Activated CD4-positive, alpha-beta T cell treated with anti-CD3 and anti-CD28 coated beads, Interleukin-2, amount 10 ng/mL, durations not matched to agents 7 days and 5 days (primary cell): ENCODE data around the gene PKN2. TPM values are rescaled to one million over a fixed set of nuclear protein-coding genes. Genes with fewer than 3 reads are reported as not detected.

Source experiments
- CTCF ChIA-PET: fragments of 350-600 bp; sonication (Branson Sonifier 250); formaldehyde crosslinking; loops from one replicate; lab custom pipeline; 2021; ENCODE audit warnings: antibody characterized with exemption; lab: Charles Lee
- POLR2A ChIA-PET: fragments of 350-600 bp; sonication (Branson Sonifier 250); formaldehyde crosslinking; loops from one replicate; lab custom pipeline; 2021; ENCODE audit warnings: antibody characterized with exemption; lab: Charles Lee
- DNase-seq: peaks from one replicate; pipeline ENCODE4 v3.0.0-alpha.2; 2020
- H3K27ac Mint-ChIP-seq: one replicate; pipeline ENCODE4 v1.8.0; 2021; ENCODE audit warnings: mild to moderate bottlenecking, moderate library complexity, mixed read lengths
- H3K27me3 Mint-ChIP-seq: one replicate; pipeline ENCODE4 v1.8.0; 2021; ENCODE audit warnings: mixed read lengths
- H3K36me3 Mint-ChIP-seq: one replicate; pipeline ENCODE4 v1.8.0; 2021; ENCODE audit warnings: low read depth, mixed read lengths
- H3K4me1 Mint-ChIP-seq: one replicate; pipeline ENCODE4 v1.8.0; 2021; ENCODE audit warnings: mixed read lengths
- H3K4me3 Mint-ChIP-seq: one replicate; pipeline ENCODE4 v1.8.0; 2021; ENCODE audit warnings: mild to moderate bottlenecking, moderate library complexity, mixed read lengths
- H3K9me3 Mint-ChIP-seq: one replicate; pipeline ENCODE4 v1.8.0; 2021; ENCODE audit warnings: mixed read lengths
- total RNA-seq, 2 experiments: library from RNA; stranded (reverse); gene quantifications; one replicate each; pipeline ENCODE4 v1.2.3, GENCODE V29; 2021

Gene PKN2
- total RNA-seq: 10 to 100 TPM; 26.6 to 30.7 TPM

- peaks cover 21% of the 10 kb centered on the region for H3K4me1 Mint-ChIP-seq
Observed at GRCh38 chr1:88683541-88684481, at the start of gene PKN2. Gene PKN2, plus strand, starts transcription at chr1:88684273. Its CDS starts 308 bp downstream, at chr1:88684581.

GRCh38 chr1:88634538-88634937 is 49.5 kb upstream of the PKN2 start:
- no peak for DNase-seq
- Mint-ChIP-seq H3K4me3 (no peak overlapping the region), H3K9me3 (peaks cover 23% of the 10 kb centered on the region), H3K4me1 (no peaks in the 10 kb centered on the region), H3K27me3 (peaks cover 12% of the 10 kb centered on the region), H3K36me3 (no peaks in the 10 kb centered on the region), H3K27ac (no peak overlapping the region)
- ChIA-PET CTCF (no interaction called here), POLR2A (no interaction called here)

More at GRCh38 chr1:88683541-88684481, at the start of gene PKN2:
- no peaks in the 10 kb centered on the region for H3K27me3 Mint-ChIP-seq
- ChIA-PET CTCF (interaction anchor here (0.6 to 2.1 kb wide), 6 partner anchors 9 to 260 kb away, joined by 3 to 9 read pairs (median 4); no protein-coding TSS in a partner anchor), POLR2A (interaction anchor here (0.6 to 1.2 kb wide), 2 partner anchors 23 to 1354 kb away, joined by 4 to 11 read pairs; no protein-coding TSS in a partner anchor)
- peak within 1 kb of the TSS; percentile 92 for H3K4me3 Mint-ChIP-seq
- peak; percentile 98 for DNase-seq
- H3K27ac Mint-ChIP-seq: peak within 1 kb of the TSS; percentile 96
- no peaks in the 10 kb centered on the region for H3K36me3 Mint-ChIP-seq
- H3K9me3 Mint-ChIP-seq: no peaks in the 10 kb centered on the region

GRCh38 chr1:88640060-88640459 is 44.0 kb upstream of the PKN2 start:
- no peaks in the 10 kb centered on the region for H3K36me3 Mint-ChIP-seq
- peaks cover 11% of the 10 kb centered on the region for H3K27me3 Mint-ChIP-seq
- DNase-seq: no peak
- no peak overlapping the region for H3K4me3 Mint-ChIP-seq
- H3K27ac Mint-ChIP-seq: no peak overlapping the region
- CTCF ChIA-PET: no interaction called here
- POLR2A ChIA-PET: no interaction called here
- peaks cover 14% of the 10 kb centered on the region for H3K9me3 Mint-ChIP-seq
- no peaks in the 10 kb centered on the region for H3K4me1 Mint-ChIP-seq

- Mint-ChIP-seq H3K4me1 (no peaks in the 10 kb centered on the region), H3K36me3 (no peaks in the 10 kb centered on the region), H3K9me3 (no peaks in the 10 kb centered on the region), H3K4me3 (no peak overlapping the region), H3K27me3 (peaks cover 9% of the 10 kb centered on the region), H3K27ac (no peak overlapping the region)
- no peak for DNase-seq
- ChIA-PET POLR2A (no interaction called here), CTCF (interaction anchor here (0.6 kb wide), 1 partner anchor 165 kb away, joined by 3 read pairs; no protein-coding TSS in a partner anchor)
Observed at GRCh38 chr1:88645886-88646285, 38.2 kb upstream of the PKN2 start.

GRCh38 chr1:88646476-88647248 is 37.4 kb upstream of the PKN2 start:
- ChIA-PET POLR2A (no interaction called here), CTCF (interaction anchor here (0.6 kb wide), 1 partner anchor 1354 kb away, joined by 5 read pairs; no protein-coding TSS in a partner anchor)
- Mint-ChIP-seq H3K36me3 (no peaks in the 10 kb centered on the region), H3K4me3 (no peak overlapping the region), H3K9me3 (no peaks in the 10 kb centered on the region), H3K4me1 (no peaks in the 10 kb centered on the region), H3K27ac (no peak overlapping the region), H3K27me3 (peaks cover 9% of the 10 kb centered on the region)
- no peak for DNase-seq

GRCh38 chr1:88647249-88647645 is 36.8 kb upstream of the PKN2 start:
- no peaks in the 10 kb centered on the region for H3K4me1 Mint-ChIP-seq
- no peak overlapping the region for H3K27ac Mint-ChIP-seq
- H3K9me3 Mint-ChIP-seq: no peaks in the 10 kb centered on the region
- DNase-seq: no peak
- no peaks in the 10 kb centered on the region for H3K36me3 Mint-ChIP-seq
- ChIA-PET CTCF (interaction anchor here (0.6 to 0.7 kb wide), 2 partner anchors 1222 to 1354 kb away, joined by 3 to 5 read pairs; no protein-coding TSS in a partner anchor), POLR2A (interaction anchor here (0.7 kb wide), 1 partner anchor 19 kb away, joined by 3 read pairs; no protein-coding TSS in a partner anchor)
- peaks cover 9% of the 10 kb centered on the region for H3K27me3 Mint-ChIP-seq
- no peak overlapping the region for H3K4me3 Mint-ChIP-seq

- Mint-ChIP-seq H3K27me3 (peaks cover 8% of the 10 kb centered on the region), H3K27ac (no peak overlapping the region), H3K36me3 (no peaks in the 10 kb centered on the region), H3K4me1 (no peaks in the 10 kb centered on the region), H3K9me3 (no peaks in the 10 kb centered on the region), H3K4me3 (no peak overlapping the region)
- CTCF ChIA-PET: interaction anchor here (0.7 kb wide), 1 partner anchor 1223 kb away, joined by 3 read pairs; no protein-coding TSS in a partner anchor
- no peak for DNase-seq
- POLR2A ChIA-PET: interaction anchor here (0.7 kb wide), 1 partner anchor 19 kb away, joined by 3 read pairs; no protein-coding TSS in a partner anchor
Observed at GRCh38 chr1:88647749-88648415, 36.2 kb upstream of the PKN2 start.

GRCh38 chr1:88648706-88649105 is 35.4 kb upstream of the PKN2 start:
- no peaks in the 10 kb centered on the region for H3K4me1 Mint-ChIP-seq
- DNase-seq: no peak
- no peaks in the 10 kb centered on the region for H3K36me3 Mint-ChIP-seq
- H3K4me3 Mint-ChIP-seq: no peak overlapping the region
- H3K27me3 Mint-ChIP-seq: peaks cover 4% of the 10 kb centered on the region
- ChIA-PET CTCF (no interaction called here), POLR2A (no interaction called here)
- no peaks in the 10 kb centered on the region for H3K9me3 Mint-ChIP-seq
- H3K27ac Mint-ChIP-seq: no peak overlapping the region

GRCh38 chr1:88649932-88650331 is 34.1 kb upstream of the PKN2 start:
- Mint-ChIP-seq H3K9me3 (no peaks in the 10 kb centered on the region), H3K4me1 (no peaks in the 10 kb centered on the region), H3K27ac (no peak overlapping the region), H3K36me3 (no peaks in the 10 kb centered on the region), H3K4me3 (no peak overlapping the region), H3K27me3 (no peaks in the 10 kb centered on the region)
- DNase-seq: no peak
- POLR2A ChIA-PET: no interaction called here
- CTCF ChIA-PET: no interaction called here

- H3K9me3 Mint-ChIP-seq: no peaks in the 10 kb centered on the region
- CTCF ChIA-PET: no interaction called here
- H3K27me3 Mint-ChIP-seq: no peaks in the 10 kb centered on the region
- DNase-seq: no peak
- H3K4me3 Mint-ChIP-seq: no peak overlapping the region
- H3K4me1 Mint-ChIP-seq: no peaks in the 10 kb centered on the region
- POLR2A ChIA-PET: no interaction called here
- no peaks in the 10 kb centered on the region for H3K36me3 Mint-ChIP-seq
- H3K27ac Mint-ChIP-seq: no peak overlapping the region
Observed at GRCh38 chr1:88650676-88651418, 33.2 kb upstream of the PKN2 start.

- H3K4me1 Mint-ChIP-seq: peaks cover 8% of the 10 kb centered on the region
- no peaks in the 10 kb centered on the region for H3K27me3 Mint-ChIP-seq
- H3K4me3 Mint-ChIP-seq: no peak overlapping the region
- DNase-seq: no peak
- no peak overlapping the region for H3K27ac Mint-ChIP-seq
- ChIA-PET CTCF (no interaction called here), POLR2A (no interaction called here)
- no peaks in the 10 kb centered on the region for H3K36me3 Mint-ChIP-seq
- no peaks in the 10 kb centered on the region for H3K9me3 Mint-ChIP-seq
Observed at GRCh38 chr1:88655140-88655539, 28.9 kb upstream of the PKN2 start.
